Fibroblast of lung (primary cell): Measurements from ENCODE around the gene CDHR2. TPM values are rescaled to one million over a fixed set of nuclear protein-coding genes. Genes with fewer than 3 reads are reported as not detected.

ENCODE experiments used
- DNase-seq, 2 donors: peaks; one replicate each; pipeline versions ENCODE4 v3.0.0 to v3.0.0-alpha.2; 2010; ENCODE audit warnings: low read depth in 2 of 2
- H2AFZ ChIP-seq: 2 replicates; pipeline ENCODE4 v1.5.1; 2012; ENCODE audit warnings: low read length, control low read depth, inconsistent platforms
- H3K27ac ChIP-seq: 2 replicates; pipeline ENCODE4 v1.5.1; 2011; ENCODE audit warnings: low read length, control low read depth; ENCODE audit not compliant: insufficient read depth
- H3K27me3 ChIP-seq: 2 replicates; pipeline ENCODE4 v1.5.1; 2011; ENCODE audit warnings: mild to moderate bottlenecking, low read length; ENCODE audit not compliant: control insufficient read depth, insufficient read depth
- H3K36me3 ChIP-seq: 2 replicates; pipeline ENCODE4 v1.5.1; 2011; ENCODE audit warnings: low read length; ENCODE audit not compliant: control insufficient read depth, insufficient read depth
- H3K4me1 ChIP-seq: 2 replicates; pipeline ENCODE4 v1.5.1; 2011; ENCODE audit warnings: low read length; ENCODE audit not compliant: control insufficient read depth, insufficient read depth; ENCODE audit errors: extremely low read depth
- H3K4me2 ChIP-seq: 2 replicates; pipeline ENCODE4 v1.5.1; 2011; ENCODE audit warnings: low read length, control low read depth; ENCODE audit not compliant: insufficient read depth; ENCODE audit errors: extremely low read depth
- H3K4me3 ChIP-seq, 4 experiments: fragments of 200-600 bp in 1 of 4; sonication (generic) in 1 of 4; replicated peaks in 1 of 4; 2 replicates each; pipeline ENCODE4 v1.5.1; 2011 to 2016; ENCODE audit warnings: low read length in 4 of 4, low read depth in 3 of 4, mild to moderate bottlenecking in 3 of 4, control low read depth in 2 of 4, inconsistent platforms in 1 of 4, mixed read lengths in 1 of 4; ENCODE audit not compliant: insufficient read depth in 1 of 4; ENCODE audit errors: control extremely low read depth in 1 of 4
- H3K79me2 ChIP-seq: 2 replicates; pipeline ENCODE4 v1.5.1; 2012; ENCODE audit warnings: mild to moderate bottlenecking, low read length, inconsistent platforms; ENCODE audit not compliant: control insufficient read depth, insufficient read depth
- H3K9ac ChIP-seq: 2 replicates; pipeline ENCODE4 v1.5.1; 2011; ENCODE audit warnings: mild to moderate bottlenecking, low read length, control low read depth; ENCODE audit not compliant: insufficient read depth
- H3K9me3 ChIP-seq: 2 replicates; pipeline ENCODE4 v1.5.1; 2012; ENCODE audit warnings: low read depth, low read length; ENCODE audit not compliant: control insufficient read depth, insufficient read depth
- H4K20me1 ChIP-seq: 2 replicates; pipeline ENCODE4 v1.5.1; 2011; ENCODE audit warnings: low read length; ENCODE audit not compliant: control insufficient read depth, insufficient read depth; ENCODE audit errors: extremely low read depth
- CTCF ChIP-seq, 2 donors: IDR thresholded peaks in 1 of 2; conservative IDR thresholded peaks in 1 of 2; 1 replicate in 1 of 2; 2 replicates in 1 of 2; pipeline ENCODE4 v1.5.1; 2011 to 2012; ENCODE audit warnings: low read length in 2 of 2, control low read depth in 1 of 2, inconsistent platforms in 1 of 2, low read depth in 1 of 2, mild to moderate bottlenecking in 1 of 2
- EZH2 ChIP-seq: IDR thresholded peaks from 2 replicates; pipeline ENCODE4 v1.5.1; 2012; ENCODE audit warnings: low read length, control low read depth, mild to moderate bottlenecking; ENCODE audit errors: missing control alignments
- polyA plus RNA-seq, 2 donors: library from polyadenylated mRNA; depleted of rRNA in 1 of 2; stranded (reverse) in 1 of 2; unstranded in 1 of 2; fragments of >200 nt; gene quantifications; 2 replicates each; pipeline ENCODE4 v1.2.1, GENCODE V29; 2011 to 2012; ENCODE audit warnings: missing spikeins in 1 of 2
- total RNA-seq: library from RNA; depleted of rRNA; stranded (reverse); fragments of >200 nt; gene quantifications from 2 replicates; pipeline ENCODE4 v1.2.1, GENCODE V29; 2014

Gene CDHR2
- total and polyA plus RNA-seq, 2 donors (not counting 1 experiment from before 2014, with no cell fraction given) = under 0.01 TPM; not detected in 1

DNA sequence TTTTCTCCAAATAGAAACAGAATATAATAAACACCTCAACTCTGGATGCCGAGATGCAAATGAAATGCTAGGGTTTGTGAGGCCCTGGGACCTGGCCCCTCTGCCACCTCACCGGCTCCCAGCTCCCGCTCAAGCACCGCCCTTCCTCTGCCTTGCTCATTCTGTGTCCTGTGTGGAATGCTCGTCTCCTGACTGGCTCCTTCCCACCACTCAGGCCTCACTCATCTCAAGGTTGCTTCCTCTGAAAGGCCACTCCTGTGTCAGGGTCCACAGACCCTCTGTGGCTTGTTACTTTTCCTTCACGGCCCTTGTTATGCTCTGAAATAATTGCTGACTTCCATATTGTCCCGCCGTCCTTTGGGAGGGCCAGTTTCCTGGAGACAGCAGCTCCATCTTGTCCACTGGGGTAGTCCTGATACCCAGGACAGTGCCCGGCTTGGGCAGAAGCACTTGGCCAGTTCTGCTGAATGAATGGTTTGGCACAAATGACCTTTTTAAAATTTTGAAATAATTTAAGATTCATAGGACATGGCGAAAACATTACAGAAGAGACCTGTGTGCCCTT, 27.4 kb upstream of the CDHR2 start:
- TF ChIP-seq EZH2 (no peak), CTCF (conservative IDR thresholded peaks at IDR 0.05 in 1 of 2, IDR thresholded peaks at IDR 0.05 in 1 of 2; ENCODE audit: low read depth in 1 of 2, low read length in 2 of 2) (no peak)
- Histone ChIP-seq H3K27me3 (no peaks in the 10 kb centered on the region), H3K79me2 (no peaks in the 10 kb centered on the region), H3K4me1 (no peaks in the 10 kb centered on the region), H3K4me3 (no peak overlapping the region), H3K9me3 (no peaks in the 10 kb centered on the region), H3K36me3 (no peaks in the 10 kb centered on the region), H3K9ac (no peak overlapping the region), H3K4me2 (no peak overlapping the region), H2AFZ (no peak overlapping the region), H4K20me1 (no peaks in the 10 kb centered on the region), H3K27ac (no peak overlapping the region)
- no peak for DNase-seq

DNA sequence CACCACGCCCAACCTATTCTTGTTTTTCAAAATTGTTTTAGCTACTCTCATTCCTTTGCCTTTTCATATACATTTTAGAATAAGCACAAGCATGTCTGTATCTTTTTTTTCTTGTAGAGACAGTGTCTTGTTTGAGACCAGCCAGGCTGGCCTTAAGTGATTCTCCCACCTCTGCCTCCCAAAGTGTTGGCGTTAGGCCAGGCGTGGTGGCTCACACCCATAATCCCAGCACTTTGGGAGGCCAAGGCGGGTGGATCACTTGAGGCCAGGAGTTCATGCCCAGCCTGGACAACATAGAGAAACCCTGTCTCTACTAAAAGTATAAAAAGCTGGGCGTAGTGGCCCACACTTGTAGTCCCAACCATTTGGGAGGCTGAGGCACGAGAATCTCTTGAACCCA, 25.0 kb upstream of the CDHR2 start:
- Histone ChIP-seq H2AFZ (no peak overlapping the region), H3K4me2 (no peak overlapping the region), H3K27me3 (no peaks in the 10 kb centered on the region), H3K36me3 (peaks cover 4% of the 10 kb centered on the region), H3K4me1 (no peaks in the 10 kb centered on the region), H3K9ac (no peak overlapping the region), H3K27ac (no peak overlapping the region), H4K20me1 (no peaks in the 10 kb centered on the region), H3K9me3 (no peaks in the 10 kb centered on the region), H3K79me2 (no peaks in the 10 kb centered on the region), H3K4me3 (no peak overlapping the region)
- no peak for TF ChIP-seq EZH2
- TF ChIP-seq CTCF (conservative IDR thresholded peaks at IDR 0.05 in 1 of 2, IDR thresholded peaks at IDR 0.05 in 1 of 2; ENCODE audit: low read depth in 1 of 2, low read length in 2 of 2) = no peak
- DNase-seq = no peak

DNA sequence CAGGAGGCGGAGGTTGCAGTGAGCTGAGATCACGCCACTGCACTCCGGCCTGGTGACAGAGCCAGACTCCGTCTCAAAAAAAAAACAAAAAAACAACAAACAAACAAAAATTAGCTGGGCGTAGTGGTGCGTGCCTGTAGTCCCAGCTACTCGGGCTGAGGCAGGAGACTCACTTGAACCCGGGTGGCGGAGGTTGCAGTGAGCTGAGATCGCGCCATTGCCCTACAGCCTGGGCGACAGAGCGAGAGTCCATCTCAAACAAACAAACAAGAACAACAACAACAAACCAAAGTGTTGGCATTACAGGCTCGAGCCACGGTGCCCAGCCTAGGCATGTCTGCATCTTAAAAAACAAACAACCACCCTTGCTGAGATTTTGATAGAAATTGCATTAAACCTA, 24.2 kb upstream of the CDHR2 start:
- Histone ChIP-seq H3K79me2 (no peaks in the 10 kb centered on the region), H3K36me3 (peaks cover 4% of the 10 kb centered on the region), H4K20me1 (no peaks in the 10 kb centered on the region), H3K9ac (no peak overlapping the region), H3K4me1 (no peaks in the 10 kb centered on the region), H3K9me3 (no peaks in the 10 kb centered on the region), H3K27me3 (no peaks in the 10 kb centered on the region), H2AFZ (no peak overlapping the region), H3K4me2 (no peak overlapping the region), H3K4me3 (no peak overlapping the region), H3K27ac (no peak overlapping the region)
- no peak for DNase-seq
- no peak for TF ChIP-seq EZH2
